HG03139 (cell line): ENCODE data around the gene OGA.

Source experiments
- ATAC-seq: cut with Tn5 transposase; IDR thresholded peaks from one replicate; pipeline ENCODE4 v1.9.1; 2021; ENCODE audit not compliant: unreplicated experiment

Gene OGA

DNA sequence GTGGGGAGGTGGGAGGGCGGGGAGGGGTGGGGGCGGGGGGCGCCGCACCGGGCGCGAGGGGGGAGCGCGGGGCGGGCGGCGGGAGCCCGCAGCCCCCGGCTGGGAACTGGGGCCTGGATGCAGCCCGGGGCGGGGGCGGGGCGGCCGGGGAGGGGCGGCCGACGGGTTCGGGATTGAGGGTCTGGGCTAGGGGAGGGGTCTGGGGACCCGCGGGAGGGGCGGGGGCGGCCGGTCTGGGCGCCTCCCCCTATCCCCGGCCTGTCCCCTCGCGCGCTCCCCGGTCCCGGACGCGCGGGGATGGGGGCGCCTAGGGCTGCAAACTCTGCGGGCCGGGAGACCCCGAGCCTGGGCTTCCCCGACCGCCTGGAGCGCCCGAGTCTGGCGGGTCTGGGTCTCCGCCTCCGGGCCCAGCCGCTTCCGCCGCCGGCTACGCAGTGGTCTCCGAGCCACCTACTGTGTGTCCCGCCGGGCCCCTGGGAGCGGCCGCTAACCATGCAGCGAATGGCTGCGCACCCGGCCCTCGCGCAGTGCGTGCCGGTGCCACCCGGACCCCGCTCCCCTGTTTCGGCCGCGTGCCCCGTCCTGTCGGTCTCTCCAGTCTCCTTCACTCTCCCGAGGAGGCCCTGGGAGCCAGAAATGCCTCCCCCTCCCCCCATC is 42.0 kb downstream of the OGA start:
- no peak for ATAC-seq

DNA sequence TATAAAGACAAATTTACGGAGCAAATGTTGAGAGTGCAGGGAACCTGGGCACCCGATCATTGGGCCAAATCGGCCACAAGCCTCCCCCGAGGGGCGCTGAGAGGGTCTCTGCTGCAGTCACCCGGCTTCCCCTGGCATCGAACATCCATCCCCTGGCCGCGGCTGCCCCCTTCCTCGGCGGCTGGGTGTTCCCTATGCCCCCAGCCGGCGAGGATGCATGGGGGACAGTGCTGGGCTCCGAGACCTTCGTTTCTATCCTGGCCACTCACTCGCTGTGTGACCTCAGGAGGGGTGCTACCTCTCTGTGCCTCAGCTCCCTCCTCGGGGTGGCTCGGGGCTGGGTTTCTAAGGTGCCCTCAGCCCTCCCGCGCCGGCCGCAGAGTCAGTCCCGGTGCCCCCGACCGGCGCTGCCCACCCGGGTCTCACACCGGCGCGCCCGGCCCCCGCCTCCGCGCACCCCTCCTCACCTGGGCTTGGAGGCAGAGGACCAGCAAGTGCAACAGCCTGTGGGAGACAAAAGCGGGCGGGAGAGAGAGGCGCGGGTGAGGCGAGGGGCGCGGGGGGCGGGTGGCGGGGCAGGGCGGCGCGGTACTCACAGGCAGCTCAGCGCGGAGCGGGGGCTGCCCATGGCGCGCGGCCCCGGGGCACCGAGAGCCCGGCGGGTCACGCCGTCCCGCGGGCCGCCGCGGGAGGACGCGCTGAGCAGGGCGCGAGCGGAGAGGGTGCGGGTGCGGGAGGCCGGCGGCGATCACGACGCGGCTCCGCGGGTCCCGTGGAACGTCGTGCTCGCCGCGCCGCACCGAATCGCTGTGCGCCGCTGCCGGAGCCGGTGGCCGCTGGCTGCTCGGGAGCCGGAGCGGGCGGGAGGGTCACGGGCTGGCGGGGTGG is 42.7 kb downstream of the OGA start, which contains the start of gene FGF8:
Gene FGF8, minus strand, starts transcription at position 842 of the 888 bp plus-strand sequence. Its CDS starts 214 bp downstream, at position 628.
- no peak for ATAC-seq

DNA sequence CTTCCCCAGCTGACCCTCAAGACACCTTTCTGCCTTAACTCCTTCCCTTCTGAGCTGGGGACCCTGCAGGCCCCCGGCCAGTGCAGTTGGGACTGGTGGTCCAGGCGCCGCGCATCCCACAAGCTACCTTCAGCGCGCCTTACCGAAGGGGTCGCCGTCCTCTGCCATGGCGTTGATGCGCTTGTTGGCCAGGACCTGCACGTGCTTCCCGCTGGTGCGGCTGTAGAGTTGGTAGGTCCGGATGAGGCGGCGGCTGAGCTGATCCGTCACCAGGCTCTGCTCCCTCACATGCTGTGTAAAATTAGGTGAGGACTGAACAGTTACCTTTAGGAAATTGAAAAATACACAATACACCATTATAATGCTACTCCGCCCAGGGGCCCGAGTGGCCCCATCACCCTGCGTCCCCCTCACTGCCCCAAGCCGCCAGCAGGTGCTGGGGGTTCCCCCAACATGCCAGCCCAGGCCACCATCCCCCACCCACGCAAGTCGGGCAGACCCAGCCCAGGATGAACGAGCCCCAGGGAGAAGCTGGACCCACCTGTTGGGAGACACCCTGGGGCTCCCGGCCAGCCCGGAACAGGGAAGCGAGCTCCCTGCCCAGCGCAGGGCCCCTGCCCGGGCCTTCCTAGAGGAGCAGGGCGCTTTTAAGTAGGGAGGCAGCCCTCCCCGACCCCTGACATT is 43.5 kb downstream of the OGA start:
- ATAC-seq, result no peak

DNA sequence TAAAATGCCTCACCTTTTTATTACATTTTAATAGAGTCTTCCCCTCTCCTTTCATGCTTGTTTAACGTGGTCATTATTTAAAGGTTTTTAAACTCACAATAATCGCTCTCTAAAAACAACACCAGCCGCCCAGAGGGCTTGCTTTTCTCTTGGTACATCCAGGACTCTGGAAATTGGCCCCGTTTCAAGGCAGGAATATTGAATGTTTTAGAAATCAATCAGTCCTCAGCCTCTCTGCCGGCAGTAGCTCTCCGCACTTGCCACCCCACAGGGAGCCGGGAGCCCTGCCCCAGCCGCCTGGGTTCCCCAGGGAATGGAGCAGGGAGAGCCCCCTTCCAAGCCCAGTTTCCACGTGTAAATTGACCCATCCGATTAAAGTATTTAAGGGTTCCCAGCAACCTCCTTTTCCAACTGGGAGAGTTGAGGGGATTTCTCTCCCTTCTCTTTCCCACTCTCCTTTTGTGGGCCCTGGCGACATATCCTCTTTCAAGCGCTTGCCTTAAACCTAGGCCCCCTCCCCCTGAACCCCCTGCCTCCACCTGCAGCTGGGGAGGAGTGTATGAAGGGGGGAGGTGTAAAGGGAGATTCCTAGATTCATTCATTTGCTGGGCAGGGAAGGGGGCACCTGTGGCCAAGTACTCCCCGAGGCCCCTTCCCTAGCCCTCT is 44.2 kb downstream of the OGA start:
- ATAC-seq, result no peak

DNA sequence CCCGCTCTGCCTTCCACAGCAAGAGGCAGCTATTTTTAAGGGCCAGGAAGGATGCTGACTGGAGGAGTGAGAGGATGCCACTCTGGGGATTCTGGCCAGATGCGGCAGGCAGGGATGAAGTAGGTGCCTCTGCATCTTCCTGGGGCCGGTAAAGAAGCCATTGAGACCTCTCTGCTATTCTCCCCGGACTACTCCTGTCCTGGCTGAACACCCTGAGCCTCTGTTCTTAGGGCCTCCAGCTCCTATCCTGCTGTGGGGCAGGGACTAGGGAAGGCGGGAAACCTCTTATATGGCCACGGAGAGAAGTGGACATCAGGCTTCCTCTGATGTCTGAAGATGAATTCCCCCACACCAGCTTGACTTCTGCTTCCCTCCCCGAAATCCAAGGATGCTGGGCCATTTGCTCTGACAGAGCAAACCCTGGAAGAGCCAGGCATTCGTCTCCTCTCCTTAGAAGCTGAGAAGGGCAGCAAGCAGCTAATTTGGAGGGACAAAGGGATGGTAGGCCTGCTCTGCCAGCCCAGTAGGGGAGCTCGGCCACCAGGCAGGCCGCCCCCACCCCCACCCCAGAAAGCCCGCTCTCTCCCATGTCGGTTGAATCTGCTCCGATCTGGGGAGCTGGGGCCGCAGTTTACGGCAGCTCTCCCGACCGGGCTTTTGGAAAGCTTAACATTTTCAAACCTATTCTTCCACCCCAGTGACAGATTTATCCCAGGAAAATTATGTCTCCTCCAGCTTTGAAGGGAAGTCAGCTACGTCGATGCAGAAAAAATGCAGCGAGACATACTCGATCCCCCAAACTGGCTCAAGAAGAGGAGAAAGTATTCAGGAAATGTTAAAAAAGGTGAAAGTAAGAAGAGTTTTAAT is 45.1 kb downstream of the OGA start:
- no peak for ATAC-seq

DNA sequence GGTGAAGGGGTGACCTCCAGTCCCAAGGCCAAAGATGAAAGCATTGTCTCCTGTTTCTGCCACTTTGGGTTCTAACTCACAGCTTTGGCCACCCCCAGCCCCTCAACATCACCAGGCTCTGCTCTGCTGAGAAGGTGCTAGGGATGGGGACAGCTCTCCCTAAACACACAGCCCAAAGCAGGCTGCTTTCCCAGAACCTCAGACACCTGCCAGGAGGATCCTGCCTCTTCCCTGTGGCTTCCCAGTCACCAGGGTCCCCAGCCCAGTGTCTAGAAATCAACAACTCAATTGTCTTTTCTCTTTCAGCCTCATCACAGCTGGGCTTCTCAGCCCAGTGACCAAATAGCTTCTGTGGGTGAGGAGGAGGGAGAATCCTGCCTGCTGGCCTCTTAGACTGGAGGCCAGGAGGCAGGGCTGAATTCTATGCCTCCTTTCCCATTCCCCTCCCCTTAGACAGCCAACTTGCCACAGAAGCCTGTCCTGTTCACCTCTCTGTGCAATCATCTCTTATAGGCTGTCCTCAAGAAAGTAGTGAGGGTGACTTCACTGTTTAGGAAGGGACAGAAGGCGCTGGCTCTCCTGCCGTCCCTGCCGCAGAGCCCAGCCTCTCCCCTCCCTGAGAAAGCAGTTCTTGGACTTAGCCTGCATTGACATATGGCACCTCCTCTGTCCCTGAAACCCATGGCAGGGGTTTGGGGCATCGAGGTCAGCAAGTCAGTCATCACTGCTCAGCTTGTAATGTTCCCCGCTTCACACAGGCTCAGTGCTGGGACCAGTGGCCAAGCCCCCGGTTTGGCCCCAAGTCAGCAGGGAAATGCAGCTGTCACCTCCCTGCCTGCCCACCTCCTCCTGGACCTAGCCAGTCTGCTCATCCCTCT is 46.0 kb downstream of the OGA start:
- no peak for ATAC-seq

DNA sequence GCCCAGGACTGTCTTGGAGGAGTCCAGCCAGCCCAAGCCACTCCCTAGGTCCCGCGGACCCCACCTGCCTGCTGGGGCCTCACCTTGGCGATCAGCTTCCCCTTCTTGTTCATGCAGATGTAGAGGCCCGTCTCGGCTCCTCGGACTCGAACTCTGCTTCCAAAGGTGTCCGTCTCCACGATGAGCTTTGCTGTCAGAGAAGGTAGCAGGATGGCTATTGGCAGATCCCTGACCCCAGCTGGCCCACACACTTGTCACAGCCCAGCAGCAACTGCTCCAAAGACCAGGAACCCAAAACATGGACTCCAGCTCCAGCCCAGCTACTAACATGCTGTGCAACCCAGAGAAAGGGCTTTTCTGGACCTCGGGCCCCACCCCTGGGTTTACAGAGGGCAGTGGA is 46.9 kb downstream of the OGA start:
- ATAC-seq, result no peak

DNA sequence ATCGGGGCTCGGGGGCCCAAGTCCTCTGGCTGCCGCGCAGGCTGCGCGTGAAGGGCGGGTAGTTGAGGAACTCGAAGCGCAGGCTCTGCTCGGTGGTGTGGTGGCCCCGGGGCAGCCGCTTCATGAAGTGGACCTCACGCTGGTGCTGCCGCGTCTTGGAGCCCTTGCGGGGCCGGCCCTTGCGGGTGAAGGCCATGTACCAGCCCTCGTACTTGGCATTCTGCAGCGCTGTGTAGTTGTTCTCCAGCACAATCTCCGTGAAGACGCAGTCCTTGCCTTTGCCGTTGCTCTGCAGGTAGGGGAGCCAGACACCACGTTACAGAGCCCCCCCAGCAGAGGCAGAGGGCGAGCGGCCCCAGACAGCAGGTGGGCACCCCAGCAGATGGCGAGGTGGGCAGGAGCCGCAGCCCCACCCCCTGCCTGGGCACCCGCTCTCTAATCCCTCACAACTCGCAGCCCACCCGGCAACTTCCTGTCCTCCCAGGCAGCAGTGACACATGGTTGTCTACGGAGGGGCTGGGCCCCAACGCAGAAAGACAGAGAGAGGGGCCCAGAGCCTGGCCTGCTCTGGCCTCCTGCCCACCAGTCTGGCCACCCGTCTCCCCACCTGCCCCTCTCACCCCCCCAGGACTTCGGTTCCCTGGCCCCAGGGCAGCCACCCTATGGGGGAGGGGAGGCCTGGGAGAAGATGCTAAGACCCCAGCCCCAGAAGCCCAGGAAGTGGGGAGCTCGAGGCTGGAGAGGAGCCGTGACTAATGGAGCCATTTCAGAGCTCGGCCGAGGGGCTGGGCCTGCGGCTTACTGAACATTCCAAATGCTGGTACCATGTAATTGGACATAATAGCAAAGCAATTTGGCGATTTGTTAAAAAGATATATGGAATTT is 47.7 kb downstream of the OGA start:
- ATAC-seq, result no peak

DNA sequence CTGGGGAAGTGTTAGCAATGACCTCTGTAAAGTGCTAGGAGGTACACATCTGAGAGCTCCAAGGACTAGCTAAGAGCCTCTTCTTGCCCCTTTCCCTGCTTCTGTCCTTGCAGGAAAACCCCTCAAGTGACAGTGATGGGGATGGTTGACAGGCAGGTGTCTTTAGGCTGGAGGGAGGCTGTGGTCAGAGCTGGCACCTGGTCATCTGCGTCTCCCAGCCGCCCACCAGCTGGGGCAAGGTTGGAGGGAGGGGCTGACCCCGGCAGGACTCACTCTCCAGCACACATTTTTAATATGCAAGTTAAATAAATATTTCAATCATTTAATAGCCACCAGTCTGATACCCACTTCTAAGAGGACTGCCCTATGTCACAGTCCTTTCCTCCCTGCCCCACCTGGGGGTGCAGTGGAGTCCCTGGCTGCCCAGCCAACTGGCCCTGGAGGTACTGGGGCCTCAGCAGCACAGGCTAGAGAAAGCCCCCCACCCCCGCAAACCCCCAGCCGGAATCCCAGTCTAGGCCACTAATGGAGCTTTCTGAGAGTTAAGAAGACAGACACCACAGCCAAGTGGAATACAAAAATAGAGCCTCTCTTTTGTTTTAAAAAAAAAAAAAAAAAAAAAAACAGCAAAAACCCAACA is 48.6 kb downstream of the OGA start:
- ATAC-seq, result no peak

DNA sequence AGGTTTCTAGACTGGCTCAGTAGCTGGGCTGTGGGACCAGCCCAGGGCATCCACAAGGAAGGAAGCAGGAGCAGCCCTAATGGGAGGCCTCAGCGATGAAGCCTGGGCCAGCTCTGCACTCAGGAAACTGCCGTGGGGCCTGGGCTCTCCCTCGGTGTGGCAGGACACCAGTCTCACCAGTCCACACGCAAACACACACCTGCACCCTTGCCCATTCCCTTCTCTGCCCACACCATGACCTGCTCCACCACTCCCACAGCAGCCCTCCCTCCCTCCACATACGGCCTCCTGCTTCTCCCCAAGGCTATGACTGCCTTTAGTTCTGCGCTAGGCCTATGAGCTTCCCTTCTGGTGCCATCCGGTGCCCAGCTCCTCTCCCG is 49.5 kb downstream of the OGA start:
- ATAC-seq, result no peak

DNA sequence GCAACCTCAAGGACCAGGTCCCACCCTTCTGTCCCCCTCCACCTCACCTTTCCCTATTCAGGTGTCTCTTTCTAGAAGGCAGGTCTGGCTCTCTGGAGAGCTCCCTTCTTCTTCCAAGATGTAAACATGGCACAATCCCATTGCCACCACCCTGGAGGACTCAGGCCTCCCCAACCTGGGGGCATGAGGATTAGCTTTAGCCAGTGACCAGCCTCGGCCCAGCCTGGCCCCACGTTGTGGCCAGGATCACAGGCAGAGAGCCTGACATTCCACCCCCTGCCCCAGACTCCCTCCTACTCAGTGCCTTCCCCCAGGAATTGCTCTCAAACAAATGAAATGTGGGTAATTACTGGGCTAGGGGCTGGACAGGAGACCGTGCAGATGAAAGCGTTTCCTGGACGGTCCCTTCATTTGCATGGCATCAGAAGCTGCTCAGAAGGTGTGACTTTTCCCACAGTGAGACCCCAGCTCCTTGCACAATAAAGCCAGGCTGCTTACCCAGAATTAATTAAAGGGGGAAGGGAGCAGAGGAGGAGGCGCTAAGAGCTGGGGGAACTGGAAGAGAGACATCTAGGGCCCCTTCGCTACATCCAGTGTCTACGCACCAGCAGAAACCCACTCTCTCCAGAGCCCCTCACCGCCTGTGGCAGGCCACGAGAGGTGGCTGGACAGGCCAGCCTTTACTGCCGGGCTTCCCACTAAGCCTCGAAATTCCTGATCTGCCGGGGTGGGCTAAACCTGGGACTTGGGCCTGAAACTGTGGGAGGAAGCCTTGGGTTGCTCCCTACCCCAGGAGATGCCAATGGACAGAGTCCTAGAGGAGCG is 50.1 kb downstream of the OGA start:
- ATAC-seq, result no peak

DNA sequence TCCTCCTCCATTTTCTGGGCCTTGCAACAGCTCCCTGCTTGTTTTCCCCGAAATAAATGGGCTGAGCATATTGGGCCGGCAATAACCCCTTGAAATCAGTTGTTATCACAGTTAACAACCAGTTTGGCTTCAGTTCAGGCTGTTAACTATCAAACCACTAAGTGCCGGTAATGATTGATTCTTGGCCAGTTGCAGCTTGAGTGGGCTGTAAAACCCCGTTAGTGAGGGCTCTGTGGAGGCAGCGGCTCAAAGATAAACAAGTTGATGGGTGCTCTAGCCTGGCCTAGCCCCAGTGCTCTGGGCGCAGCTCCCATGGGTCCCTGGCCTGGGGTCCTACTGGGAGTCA is 50.7 kb downstream of the OGA start:
- no peak for ATAC-seq

DNA sequence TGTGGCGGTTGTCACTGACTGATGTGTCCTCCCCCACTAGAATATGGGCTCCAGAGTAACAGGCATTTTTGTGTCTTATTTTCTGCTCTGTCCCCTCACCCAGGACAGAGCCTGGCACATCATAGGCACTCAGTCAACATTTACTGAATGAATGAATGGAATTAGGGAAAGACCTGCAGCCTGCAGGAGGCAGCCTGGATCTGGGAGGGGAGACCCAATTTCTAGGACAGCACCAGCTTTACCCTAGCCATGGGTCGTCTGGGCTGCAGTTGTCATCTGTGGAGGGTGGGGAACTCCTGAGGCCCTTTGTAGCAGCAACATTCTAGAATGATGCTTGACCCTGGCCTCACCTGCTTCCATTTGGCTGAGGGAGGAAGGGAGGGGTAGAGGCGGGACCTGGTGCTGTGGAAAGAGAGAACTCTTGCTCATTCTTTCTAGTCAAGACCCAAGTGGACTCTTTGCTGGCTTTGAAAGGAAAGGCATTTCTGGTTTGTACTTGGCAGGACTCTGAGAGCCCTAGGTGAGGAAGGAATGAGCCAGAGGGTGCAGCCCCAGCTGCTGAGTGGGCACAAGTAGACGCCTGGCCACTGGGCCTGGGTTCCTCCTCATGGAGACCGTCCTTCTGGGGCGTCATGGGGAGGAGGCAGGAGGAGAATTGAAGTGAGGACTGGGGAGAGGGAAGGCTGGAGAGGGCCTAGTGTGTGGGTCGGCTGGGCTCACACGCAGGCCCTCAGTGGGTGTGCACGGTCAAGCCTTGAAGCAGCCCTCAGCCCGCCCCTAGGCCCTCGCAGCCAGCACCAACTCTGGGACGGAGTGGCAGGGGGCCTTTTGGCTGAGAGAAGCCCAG is 51.3 kb downstream of the OGA start:
- no peak for ATAC-seq

DNA sequence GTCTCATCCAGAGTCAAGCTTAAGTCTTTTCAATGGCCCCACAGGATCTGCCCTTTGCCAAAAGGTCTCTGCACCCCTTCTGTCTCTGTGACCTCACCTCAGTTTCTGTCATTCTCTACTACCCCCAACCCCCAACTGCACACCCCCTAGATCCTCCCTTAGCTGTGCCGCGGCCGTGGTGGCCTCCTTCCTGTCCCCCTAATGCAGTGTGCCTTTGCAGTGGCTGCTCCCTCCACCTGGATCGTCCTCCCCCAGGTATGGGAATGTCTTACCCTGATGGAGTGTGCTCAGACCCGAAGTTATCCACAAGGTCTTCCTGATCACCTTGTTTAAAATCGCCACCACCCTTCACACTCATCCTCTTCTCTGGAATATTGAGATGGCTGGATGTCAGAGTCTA is 51.9 kb downstream of the OGA start:
- no peak for ATAC-seq

DNA sequence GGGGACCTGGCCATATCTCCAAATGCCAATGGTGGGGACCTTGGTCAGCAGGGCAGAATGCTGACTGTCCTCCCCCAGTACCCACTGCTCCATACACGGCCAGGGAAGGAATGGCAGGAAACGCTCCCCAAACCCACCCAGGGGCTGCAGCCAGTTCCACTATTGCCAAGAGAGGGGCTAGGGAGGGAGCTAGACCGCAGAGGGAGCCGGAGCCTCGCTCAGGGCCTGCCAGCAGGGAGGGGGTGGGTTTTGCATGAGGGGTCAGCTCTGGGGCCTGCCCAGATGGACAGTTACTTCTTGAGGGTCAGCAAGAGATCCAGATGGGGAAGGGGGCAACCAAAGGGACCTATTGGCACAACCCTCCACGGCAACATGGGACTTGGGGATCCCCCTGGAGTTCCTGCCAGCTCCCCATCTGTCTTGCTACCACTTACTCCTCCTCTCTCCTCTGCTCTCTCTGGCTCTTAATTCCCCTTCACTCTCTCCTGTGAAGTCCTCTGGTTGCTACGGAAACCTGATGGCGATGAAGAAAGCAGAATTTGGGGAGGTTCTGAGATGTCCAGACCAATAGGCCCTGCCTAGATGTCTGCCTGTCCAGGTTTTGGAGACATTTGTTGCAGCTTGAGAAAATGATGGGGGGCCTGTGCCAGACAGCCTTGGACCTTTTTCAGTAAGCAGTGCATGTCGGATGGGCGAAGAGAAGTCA is 55.0 kb downstream of the OGA start:
- no peak for ATAC-seq

DNA sequence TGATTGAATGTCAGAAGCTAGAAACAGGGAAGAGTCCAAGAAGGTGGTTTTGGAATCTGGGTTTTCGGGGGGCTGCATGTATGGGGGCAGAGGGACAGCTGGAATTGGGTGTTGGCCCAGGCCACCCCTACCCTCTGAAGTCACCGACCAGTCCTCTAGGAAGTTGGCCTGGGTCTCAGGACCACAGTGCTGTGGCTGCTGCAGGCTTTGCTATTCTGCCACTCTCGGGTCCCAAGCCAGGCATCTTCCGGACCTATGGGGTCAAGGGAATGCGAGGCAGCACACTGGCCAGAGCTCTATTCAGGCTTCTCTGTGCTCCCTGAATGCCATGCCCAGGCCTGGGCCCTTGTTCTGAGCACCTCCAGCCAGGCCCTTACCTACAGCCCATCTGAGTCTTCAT is 55.5 kb downstream of the OGA start:
- no peak for ATAC-seq
